ENCODE data around the gene LSR. TPM values are rescaled to one million over a fixed set of nuclear protein-coding genes. Genes with fewer than 3 reads are reported as not detected.

LSR gene
- total RNA-seq, 1 experiment from 2014 or later: 64.7 TPM

DNA sequence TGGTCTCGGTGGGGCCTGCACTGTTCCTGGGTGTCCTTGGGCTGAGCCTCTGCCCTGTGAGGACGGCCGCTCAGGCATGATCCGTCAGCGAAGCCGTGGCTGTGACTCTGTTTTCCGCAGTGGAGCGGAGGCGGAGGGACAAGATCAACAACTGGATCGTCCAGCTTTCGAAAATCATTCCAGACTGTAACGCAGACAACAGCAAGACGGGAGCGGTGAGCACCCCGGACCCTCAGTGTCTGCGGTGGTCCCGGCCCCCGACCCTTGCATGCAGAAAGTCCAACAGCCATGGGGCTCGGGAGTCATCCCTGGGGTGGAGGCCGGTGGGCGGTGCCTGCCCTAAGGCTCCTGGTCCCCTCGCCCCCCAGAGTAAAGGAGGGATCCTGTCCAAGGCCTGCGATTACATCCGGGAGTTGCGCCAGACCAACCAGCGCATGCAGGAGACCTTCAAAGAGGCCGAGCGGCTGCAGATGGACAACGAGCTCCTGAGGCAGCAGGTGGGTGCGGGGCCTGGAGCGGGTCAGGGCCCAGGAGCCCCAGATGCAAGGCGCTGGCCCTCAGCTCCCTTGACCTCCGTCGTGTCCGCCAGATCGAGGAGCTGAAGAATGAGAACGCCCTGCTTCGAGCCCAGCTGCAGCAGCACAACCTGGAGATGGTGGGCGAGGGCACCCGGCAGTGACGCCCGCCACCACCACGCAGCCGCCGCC lies 29.9 kb downstream of the LSR start:
- Histone ChIP-seq H3K27ac (ENCODE audit: low read length) (no peak overlapping the region), H3K9me3 (ENCODE audit: control insufficient read depth, insufficient read depth, low read depth, low read length) (no peaks in the 10 kb centered on the region), H3K4me1 (ENCODE audit: control insufficient read depth, insufficient read depth, low read length) (no peaks in the 10 kb centered on the region), H3K27me3 (ENCODE audit: control insufficient read depth, insufficient read depth, low read length) (no peaks in the 10 kb centered on the region), H3K36me3 (ENCODE audit: control insufficient read depth, insufficient read depth, low read length) (peaks cover 4% of the 10 kb centered on the region), H3K4me3 (ENCODE audit: low read depth in 2 of 2, low read length in 2 of 2) (no peak overlapping the region)
- no TSS peak for BruUV-seq (replicated peaks)
- in situ Hi-C loops (cut with HindIII; ENCODE audit: low pct_unique_long_range_greater_than_20kb, low sequenced_read_pairs) (no loop called here), intact Hi-C loops (cut with micrococcal nuclease; ENCODE audit: unreplicated experiment) (no loop called here)
- TF ChIP-seq TCF7L2 (IDR thresholded peaks at IDR 0.05; ENCODE audit: low read depth, low read length) (no peak), SIN3A (IDR thresholded peaks at IDR 0.05; ENCODE audit: borderline replicate concordance, insufficient read depth, low read depth, low read length) (no peak), POLR2AphosphoS5 (IDR thresholded peaks at IDR 0.05; ENCODE audit: low read depth, low read length) (no peak)
- TF ChIP-seq, protein P1, sequence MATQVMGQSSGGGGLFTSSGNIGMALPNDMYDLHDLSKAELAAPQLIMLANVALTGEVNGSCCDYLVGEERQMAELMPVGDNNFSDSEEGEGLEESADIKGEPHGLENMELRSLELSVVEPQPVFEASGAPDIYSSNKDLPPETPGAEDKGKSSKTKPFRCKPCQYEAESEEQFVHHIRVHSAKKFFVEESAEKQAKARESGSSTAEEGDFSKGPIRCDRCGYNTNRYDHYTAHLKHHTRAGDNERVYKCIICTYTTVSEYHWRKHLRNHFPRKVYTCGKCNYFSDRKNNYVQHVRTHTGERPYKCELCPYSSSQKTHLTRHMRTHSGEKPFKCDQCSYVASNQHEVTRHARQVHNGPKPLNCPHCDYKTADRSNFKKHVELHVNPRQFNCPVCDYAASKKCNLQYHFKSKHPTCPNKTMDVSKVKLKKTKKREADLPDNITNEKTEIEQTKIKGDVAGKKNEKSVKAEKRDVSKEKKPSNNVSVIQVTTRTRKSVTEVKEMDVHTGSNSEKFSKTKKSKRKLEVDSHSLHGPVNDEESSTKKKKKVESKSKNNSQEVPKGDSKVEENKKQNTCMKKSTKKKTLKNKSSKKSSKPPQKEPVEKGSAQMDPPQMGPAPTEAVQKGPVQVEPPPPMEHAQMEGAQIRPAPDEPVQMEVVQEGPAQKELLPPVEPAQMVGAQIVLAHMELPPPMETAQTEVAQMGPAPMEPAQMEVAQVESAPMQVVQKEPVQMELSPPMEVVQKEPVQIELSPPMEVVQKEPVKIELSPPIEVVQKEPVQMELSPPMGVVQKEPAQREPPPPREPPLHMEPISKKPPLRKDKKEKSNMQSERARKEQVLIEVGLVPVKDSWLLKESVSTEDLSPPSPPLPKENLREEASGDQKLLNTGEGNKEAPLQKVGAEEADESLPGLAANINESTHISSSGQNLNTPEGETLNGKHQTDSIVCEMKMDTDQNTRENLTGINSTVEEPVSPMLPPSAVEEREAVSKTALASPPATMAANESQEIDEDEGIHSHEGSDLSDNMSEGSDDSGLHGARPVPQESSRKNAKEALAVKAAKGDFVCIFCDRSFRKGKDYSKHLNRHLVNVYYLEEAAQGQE (IDR thresholded peaks at IDR 0.05; ENCODE audit: insufficient read depth in 1 of 2, low read depth in 2 of 2, low read length in 1 of 2): no peak
- TF ChIP-seq, protein P2, sequence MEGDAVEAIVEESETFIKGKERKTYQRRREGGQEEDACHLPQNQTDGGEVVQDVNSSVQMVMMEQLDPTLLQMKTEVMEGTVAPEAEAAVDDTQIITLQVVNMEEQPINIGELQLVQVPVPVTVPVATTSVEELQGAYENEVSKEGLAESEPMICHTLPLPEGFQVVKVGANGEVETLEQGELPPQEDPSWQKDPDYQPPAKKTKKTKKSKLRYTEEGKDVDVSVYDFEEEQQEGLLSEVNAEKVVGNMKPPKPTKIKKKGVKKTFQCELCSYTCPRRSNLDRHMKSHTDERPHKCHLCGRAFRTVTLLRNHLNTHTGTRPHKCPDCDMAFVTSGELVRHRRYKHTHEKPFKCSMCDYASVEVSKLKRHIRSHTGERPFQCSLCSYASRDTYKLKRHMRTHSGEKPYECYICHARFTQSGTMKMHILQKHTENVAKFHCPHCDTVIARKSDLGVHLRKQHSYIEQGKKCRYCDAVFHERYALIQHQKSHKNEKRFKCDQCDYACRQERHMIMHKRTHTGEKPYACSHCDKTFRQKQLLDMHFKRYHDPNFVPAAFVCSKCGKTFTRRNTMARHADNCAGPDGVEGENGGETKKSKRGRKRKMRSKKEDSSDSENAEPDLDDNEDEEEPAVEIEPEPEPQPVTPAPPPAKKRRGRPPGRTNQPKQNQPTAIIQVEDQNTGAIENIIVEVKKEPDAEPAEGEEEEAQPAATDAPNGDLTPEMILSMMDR (IDR thresholded peaks at IDR 0.05): no peak
- DNase-seq (ENCODE audit: low read depth, low spot score) (no peak), ATAC-seq (no peak)
- ChIA-PET CTCF (no interaction called here), POLR2A (interaction anchor here (0.8 kb wide), 1 partner anchor 10 kb away, joined by 4 read pairs; no protein-coding TSS in a partner anchor)

DNA sequence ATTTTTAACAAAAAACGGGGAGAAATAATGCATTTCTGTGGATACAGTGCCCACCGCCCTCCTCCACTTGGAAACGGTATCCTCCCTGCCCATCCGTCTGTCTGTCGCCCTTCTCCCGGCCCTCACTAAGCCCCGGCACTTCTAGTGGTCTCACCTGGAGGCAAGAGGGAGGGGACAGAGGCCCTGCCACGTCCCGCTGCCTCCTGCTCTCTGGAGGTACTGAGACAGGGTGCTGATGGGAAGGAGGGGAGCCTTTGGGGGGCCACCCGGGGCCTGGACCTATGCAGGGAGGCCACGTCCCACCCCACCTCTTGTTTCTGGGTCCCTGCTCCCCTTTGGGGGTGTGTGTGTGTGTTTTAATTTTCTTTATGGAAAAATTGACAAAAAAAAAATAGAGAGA lies 30.6 kb downstream of the LSR start:
- CTCF ChIA-PET: no interaction called here

More for the DNA sequence above, 30.6 kb downstream of the LSR start:
- peaks cover 4% of the 10 kb centered on the region for H3K36me3 ChIP-seq (ENCODE audit: control insufficient read depth, insufficient read depth, low read length)
- TSS peak; percentile 72 for BruUV-seq (replicated peaks)
- DNase-seq (ENCODE audit: low read depth, low spot score) (no peak), ATAC-seq (no peak)
- intact Hi-C loops (cut with micrococcal nuclease; ENCODE audit: unreplicated experiment): no loop called here
- POLR2A ChIA-PET: no interaction called here
- no peak overlapping the region for H3K27ac ChIP-seq (ENCODE audit: low read length)
- H3K4me3 ChIP-seq (ENCODE audit: low read depth in 2 of 2, low read length in 2 of 2): no peak overlapping the region
- no peaks in the 10 kb centered on the region for H3K27me3 ChIP-seq (ENCODE audit: control insufficient read depth, insufficient read depth, low read length)
- TF ChIP-seq, protein P1 (IDR thresholded peaks at IDR 0.05; ENCODE audit: insufficient read depth in 1 of 2, low read depth in 2 of 2, low read length in 1 of 2): no peak
- no peak for TF ChIP-seq SIN3A (IDR thresholded peaks at IDR 0.05; ENCODE audit: borderline replicate concordance, insufficient read depth, low read depth, low read length)
- TF ChIP-seq, protein P2 (IDR thresholded peaks at IDR 0.05): no peak
- no peak for TF ChIP-seq TCF7L2 (IDR thresholded peaks at IDR 0.05; ENCODE audit: low read depth, low read length)
- no peak for TF ChIP-seq POLR2AphosphoS5 (IDR thresholded peaks at IDR 0.05; ENCODE audit: low read depth, low read length)
- H3K4me1 ChIP-seq (ENCODE audit: control insufficient read depth, insufficient read depth, low read length): no peaks in the 10 kb centered on the region
- in situ Hi-C loops (cut with HindIII; ENCODE audit: low pct_unique_long_range_greater_than_20kb, low sequenced_read_pairs): no loop called here
- no peaks in the 10 kb centered on the region for H3K9me3 ChIP-seq (ENCODE audit: control insufficient read depth, insufficient read depth, low read depth, low read length)

Measured in Panc1 (cell line).